Epithelial cell of alveolus of lung (primary cell): ENCODE results near the gene GSTP1. TPM values are rescaled to one million over a fixed set of nuclear protein-coding genes. Genes with fewer than 3 reads are reported as not detected.

ENCODE experiments used
- total RNA-seq: library from RNA; depleted of rRNA; stranded (reverse); fragments of >200 nt; gene quantifications from 2 replicates; pipeline ENCODE4 v1.2.1, GENCODE V29; 2015

Gene GSTP1
- 722 and 2,244 TPM in 2 replicates for total RNA-seq

DNA sequence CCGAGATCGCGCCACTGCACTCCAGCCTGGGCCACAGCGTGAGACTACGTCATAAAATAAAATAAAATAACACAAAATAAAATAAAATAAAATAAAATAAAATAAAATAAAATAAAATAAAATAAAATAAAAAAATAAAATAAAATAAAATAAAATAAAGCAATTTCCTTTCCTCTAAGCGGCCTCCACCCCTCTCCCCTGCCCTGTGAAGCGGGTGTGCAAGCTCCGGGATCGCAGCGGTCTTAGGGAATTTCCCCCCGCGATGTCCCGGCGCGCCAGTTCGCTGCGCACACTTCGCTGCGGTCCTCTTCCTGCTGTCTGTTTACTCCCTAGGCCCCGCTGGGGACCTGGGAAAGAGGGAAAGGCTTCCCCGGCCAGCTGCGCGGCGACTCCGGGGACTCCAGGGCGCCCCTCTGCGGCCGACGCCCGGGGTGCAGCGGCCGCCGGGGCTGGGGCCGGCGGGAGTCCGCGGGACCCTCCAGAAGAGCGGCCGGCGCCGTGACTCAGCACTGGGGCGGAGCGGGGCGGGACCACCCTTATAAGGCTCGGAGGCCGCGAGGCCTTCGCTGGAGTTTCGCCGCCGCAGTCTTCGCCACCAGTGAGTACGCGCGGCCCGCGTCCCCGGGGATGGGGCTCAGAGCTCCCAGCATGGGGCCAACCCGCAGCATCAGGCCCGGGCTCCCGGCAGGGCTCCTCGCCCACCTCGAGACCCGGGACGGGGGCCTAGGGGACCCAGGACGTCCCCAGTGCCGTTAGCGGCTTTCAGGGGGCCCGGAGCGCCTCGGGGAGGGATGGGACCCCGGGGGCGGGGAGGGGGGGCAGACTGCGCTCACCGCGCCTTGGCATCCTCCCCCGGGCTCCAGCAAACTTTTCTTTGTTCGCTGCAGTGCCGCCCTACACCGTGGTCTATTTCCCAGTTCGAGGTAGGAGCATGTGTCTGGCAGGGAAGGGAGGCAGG is at the start of gene GSTP1:
TSS of gene GSTP1 (plus strand) at position 566 of the 958 bp plus-strand sequence. CDS start at position 598, 32 bp downstream.

DNA sequence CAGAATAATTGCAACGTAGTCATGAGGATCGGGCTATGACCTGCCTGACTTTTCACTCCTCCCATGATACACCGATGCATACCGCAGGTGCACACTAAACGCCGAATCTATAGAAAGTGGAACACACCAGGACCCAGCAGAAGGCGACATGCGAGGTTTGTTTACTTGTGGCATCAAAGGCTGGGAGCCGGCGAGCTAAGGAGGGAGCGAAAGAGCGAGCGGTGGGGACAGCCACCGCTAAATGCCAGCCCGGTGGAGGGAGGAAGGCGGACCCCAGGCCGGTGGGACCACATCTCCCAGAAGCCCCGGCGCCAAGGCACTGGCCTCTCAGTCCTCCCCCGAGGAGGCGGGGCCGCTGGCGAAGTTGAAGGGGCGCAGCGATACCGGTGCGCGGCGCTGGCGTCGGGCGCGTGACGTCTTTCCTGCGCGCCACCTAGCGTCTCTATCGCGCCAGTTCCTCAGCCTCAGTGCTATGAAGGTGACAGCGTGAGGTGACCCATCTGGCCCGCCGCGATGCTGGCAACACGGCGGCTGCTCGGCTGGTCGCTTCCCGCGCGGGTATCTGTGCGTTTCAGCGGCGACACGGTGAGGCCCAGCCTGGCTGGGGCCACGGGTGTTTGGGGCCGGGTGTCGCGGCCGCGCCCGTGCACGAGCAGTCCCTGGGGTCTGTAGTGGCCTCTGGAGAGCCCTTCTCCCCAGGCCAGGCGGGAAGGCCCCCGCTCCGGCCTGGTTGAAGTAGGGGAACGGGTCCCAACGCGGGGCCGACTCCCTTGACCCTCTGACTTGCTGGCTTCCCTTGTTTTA is 23.1 kb downstream of the GSTP1 start, which contains the start of gene NDUFV1:
TSS of gene NDUFV1 (plus strand) at position 445 of the 804 bp plus-strand sequence. CDS start at position 514, 69 bp downstream.

DNA sequence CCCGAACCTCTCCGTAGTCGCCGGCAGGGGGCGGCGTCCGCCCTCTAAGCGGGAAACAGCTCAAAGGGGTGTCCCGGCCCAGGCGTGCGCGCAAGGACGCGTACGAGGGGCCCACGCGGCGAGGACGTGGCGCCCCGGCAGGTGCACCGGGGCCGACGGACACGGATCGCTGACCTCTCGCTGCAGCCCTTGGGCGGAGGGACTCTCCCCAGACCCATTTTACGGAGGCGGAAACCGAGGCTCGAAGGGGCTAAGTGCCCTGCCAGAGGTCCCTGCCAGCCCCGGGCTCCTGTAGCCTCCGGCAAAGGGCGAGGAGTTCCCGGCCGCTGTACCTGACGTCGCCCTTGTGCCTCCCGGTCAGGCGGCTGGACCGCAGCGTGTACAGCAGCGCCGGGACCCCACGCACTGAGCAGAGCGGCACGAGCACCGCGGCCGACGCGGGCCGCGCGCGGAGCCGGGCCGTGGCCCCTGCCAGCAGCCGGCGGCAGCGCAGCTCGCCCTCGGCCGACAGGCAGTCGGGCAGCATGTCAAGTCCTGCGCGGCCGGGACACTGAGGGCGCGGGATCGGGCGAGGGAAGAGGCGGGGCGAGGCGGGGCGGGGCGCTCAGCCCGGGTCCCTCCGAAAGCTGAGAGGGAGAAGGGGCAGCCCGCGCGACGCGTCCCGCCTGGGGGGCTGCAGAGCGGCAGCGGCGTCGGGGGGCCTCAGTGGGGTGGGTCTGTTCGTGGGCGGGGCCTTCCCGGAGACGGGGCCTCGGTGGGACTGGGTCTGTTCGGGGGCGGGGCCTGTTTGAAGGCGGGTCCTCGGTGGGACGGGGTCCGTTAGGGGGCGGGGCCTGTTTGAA is 46.0 kb downstream of the GSTP1 start, which contains the start of gene NUDT8:
TSS of gene NUDT8 (minus strand) at position 552 of the 842 bp plus-strand sequence. CDS start at position 526, 26 bp downstream.

Other genes with a start within 250 kb of the GSTP1 start
- 73.8 and 239 TPM in 2 replicates for gene POLD4, start 230.3 kb upstream of the GSTP1 start, total RNA-seq
- 10.0 and 10.4 TPM in 2 replicates for gene CLCF1, start 210.2 kb upstream of the GSTP1 start, total RNA-seq
- 8.4 and 10.8 TPM in 2 replicates for gene RAD9A, start 191.8 kb upstream of the GSTP1 start, total RNA-seq
- 141 and 253 TPM in 2 replicates for gene PPP1CA, start 182.0 kb upstream of the GSTP1 start, total RNA-seq
- gene TBC1D10C, start 179.7 kb upstream of the GSTP1 start, total RNA-seq: not detected in 2 replicates
- gene CARNS1, start 168.1 kb upstream of the GSTP1 start, total RNA-seq: 0.88 TPM in 1 of 2 replicates, not detected in the other
- gene RPS6KB2, start 155.3 kb upstream of the GSTP1 start, total RNA-seq: 49.5 and 61.2 TPM in 2 replicates
- 1.9 TPM in 1 of 2 replicates, not detected in the other for gene PTPRCAP, start 146.1 kb upstream of the GSTP1 start, total RNA-seq
- gene CORO1B, start 140.3 kb upstream of the GSTP1 start, total RNA-seq: 86.8 and 95.6 TPM in 2 replicates
- not detected in 2 replicates for gene GPR152, start 131.1 kb upstream of the GSTP1 start, total RNA-seq
- gene CABP4, start 128.5 kb upstream of the GSTP1 start, total RNA-seq: not detected in 2 replicates
- gene TMEM134, start 114.6 kb upstream of the GSTP1 start, total RNA-seq: 46.4 and 55.7 TPM in 2 replicates
- gene AIP, start 100.8 kb upstream of the GSTP1 start, total RNA-seq: 70.7 and 120 TPM in 2 replicates
- 32.7 and 33.9 TPM in 2 replicates for gene PITPNM1, start 78.4 kb upstream of the GSTP1 start, total RNA-seq
- gene CDK2AP2, start 75.7 kb upstream of the GSTP1 start, total RNA-seq: 36.5 and 68.4 TPM in 2 replicates
- not detected in 2 replicates for gene CABP2, start 60.4 kb upstream of the GSTP1 start, total RNA-seq
- gene NDUFV1, start 23.1 kb downstream of the GSTP1 start, total RNA-seq: 189 and 203 TPM in 2 replicates
- gene NUDT8, start 46.1 kb downstream of the GSTP1 start, total RNA-seq: 6.2 and 15.9 TPM in 2 replicates
- gene TBX10, start 56.0 kb downstream of the GSTP1 start, total RNA-seq: not detected in 2 replicates
- not detected in 2 replicates for gene ACY3, start 66.9 kb downstream of the GSTP1 start, total RNA-seq
- gene ALDH3B2, start 90.8 kb downstream of the GSTP1 start, total RNA-seq: not detected in 2 replicates